Inflammatory macrophage treated with lipopolysaccharide for 4 hours (primary cell): ENCODE data around the gene WNT3.
"Not testable (repeated sequence)": the region's sequence is repeated elsewhere in the genome, so short reads cannot be mapped to it uniquely, and the experiment has no call there.

Source experiments
- DNase-seq: peaks from one replicate; pipeline ENCODE4 v3.0.0-alpha.2; 2020

WNT3 gene, protein sequence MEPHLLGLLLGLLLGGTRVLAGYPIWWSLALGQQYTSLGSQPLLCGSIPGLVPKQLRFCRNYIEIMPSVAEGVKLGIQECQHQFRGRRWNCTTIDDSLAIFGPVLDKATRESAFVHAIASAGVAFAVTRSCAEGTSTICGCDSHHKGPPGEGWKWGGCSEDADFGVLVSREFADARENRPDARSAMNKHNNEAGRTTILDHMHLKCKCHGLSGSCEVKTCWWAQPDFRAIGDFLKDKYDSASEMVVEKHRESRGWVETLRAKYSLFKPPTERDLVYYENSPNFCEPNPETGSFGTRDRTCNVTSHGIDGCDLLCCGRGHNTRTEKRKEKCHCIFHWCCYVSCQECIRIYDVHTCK

DNA sequence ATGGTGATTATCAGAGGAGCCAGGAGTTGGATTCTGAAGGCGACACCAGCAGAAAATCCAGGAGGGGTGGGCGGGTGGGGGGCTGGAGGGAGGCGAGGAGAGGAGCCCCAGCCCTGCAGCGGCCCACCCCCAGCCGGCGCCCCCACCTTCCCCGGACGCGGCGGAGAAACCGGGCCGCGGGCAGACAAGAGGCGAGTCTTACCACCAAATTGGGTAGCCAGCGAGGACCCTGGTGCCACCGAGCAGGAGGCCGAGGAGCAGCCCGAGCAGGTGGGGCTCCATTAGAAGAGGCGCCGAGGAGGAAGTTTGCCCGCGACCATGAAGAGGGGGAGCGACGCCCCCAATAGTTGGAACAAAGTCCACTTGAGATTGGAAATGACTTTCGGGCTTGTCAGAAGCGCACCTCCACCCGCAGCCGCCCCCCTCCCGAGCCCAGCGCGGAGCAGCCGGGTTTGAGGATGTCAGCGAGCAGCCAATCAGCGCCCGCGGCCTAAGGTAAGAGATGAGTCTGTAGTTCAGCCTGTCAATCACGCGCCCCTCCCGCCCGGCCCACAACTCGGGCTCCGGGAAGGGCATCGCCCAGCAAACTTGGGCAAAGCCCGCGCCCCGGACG, at the start of gene WNT3:
TSS of gene WNT3 (minus strand) at position 377 of the 613 bp plus-strand sequence. CDS start at position 282, 95 bp downstream.
- DNase-seq, result peak; percentile 4

DNA sequence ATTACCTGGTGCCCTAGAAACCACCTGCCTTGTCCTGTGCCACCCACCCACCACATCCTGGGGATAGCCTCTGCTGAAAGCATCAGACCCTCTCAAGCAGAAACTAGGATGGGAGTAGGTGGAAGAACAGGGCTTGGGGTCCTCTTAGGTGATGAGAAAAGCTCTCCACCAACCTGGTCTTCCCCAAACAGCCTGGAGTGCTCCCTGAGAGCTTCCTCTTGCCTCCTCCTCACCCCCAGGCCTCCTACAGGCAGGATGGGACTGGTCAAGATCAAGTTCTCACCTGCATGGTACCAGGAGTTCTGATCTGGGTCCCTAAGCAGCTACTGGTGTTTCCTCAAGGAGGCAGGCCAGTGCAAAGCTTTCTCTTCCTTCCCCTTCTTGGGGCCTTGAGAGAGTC, 48.3 kb upstream of the WNT3 start:
- no peak for DNase-seq

DNA sequence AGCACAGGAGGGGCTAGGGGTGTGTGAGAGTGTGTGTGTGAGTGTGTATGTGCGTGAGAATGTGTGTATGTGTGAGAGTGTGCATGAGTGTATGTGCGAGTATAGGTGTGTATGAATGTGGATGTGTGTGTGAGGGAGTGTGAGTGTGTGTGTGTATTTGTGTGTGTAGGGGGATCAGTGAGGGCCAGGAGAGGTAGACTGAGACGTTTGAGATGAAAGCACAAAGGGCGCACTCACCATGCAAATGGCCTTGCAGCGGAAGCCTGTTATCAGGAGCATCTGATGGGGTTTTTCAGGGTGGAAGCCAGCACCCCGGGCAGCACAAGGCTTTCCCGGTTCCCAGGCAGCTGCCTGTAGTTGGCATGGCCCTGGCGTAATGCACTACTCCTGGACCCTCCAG, 47.8 kb upstream of the WNT3 start:
- DNase-seq, result no peak

DNA sequence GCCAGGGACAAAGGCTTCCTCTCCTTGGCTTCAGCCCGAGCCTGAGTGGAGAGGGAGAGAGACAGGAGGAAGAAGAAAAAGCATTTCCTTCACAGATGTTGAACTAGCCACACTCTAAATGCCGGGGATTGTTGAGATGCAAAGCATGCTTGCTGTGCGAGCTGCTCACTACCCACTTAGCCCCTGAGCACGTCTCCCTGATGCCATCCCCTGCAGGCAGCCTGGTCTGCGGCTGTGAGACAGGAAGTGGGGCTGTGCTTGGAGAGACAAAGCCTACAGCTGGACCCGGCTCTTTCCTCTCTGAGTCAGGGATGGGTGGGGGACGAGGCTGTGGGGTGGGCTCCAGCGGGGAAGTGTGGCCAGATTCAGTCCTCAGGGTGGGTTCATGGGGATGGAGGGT, 46.6 kb upstream of the WNT3 start:
- no peak for DNase-seq

DNA sequence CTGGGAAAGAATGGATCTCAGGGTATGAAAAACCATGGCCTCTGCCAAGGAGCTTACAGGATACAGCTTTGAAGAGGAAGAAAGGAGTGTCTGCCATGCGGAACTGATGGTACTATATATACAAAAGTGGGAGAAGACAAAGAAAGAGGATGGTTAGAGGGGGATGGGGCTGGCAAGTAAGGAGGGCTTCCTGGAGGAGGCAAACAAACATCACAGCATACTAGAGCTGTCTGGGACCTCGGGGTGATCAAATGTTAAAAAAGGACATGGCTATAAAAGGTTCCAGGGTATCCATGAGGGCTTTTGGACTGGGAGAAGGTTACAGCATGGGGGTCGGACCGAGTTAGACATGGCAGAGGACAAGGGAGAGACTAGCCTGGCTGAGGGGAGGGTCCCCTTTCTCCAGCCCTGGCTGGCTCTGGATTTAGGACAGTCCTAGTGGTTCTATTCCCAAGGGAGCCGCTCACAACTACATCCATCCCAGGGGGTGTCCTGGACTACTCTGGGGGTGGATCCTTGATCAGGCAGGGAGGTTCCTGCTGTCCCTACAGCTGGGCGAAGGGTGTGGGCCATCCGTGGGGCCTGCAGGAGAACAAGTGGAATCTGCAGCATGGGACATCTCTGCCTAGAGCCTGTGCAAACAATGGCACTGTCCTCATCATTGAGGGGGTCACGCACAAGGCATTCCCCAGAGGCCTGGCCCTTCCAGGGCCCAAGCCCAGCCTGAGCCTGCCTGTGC, 45.1 kb upstream of the WNT3 start:
- no peak for DNase-seq

DNA sequence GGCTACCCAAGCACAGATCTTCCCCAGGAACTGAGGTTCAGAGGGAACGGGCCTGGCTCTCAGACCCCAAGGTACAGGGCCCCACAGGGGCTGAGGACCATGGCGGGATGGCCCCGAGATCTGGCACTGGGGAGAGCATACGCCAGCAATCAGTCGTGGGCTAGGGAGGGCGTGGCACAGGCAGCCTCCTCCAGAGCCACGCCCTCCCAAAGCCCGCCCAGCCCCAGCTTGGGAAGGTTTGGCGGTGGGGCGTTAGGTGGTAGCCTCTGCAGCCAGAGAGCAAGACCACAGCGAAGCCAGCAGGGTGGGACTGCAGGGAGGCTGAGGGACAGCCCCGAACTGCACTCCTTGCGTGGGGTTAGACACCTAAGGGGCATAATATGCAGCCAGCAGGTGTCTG, 44.5 kb upstream of the WNT3 start:
- no peak for DNase-seq

DNA sequence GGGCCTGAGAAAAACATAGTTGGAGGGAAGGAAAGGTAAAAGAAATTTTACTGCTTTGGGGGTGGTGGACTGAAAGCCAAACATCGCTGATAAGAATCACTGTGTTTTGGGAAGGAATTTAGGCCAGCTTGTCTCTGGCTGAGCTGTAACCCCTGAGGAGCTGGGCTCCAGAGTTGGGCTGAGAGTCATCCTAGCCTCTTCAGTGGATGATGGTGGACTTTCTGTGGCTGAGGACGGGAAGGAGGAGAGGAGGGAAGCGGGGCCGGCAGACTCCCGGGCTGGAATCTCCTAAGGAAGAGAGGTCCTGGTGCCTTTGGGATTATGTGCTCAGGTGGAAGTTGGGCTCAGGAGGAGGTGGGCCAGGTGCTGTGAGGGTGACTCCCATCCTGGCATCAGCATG, 41.5 kb upstream of the WNT3 start:
- DNase-seq, result no peak

DNA sequence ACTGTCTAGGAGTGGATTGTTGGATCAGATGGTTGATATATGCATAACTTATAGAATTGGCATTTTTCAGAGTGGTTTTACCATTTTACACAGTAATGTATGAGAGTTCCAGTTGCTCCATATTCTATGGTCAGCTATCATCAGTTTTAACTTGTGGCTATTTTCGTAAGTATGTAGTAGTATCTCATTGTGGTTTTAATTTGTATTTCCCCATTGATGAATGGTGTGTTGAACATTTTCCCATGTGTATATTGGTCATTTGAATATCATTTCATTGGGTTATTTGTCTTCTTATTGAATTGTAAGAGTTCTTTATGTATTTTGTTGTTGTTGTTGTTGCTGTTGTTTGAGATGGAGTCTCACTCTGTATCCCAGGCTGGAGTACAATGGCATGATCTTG, 39.1 kb upstream of the WNT3 start:
- DNase-seq, result no peak

DNA sequence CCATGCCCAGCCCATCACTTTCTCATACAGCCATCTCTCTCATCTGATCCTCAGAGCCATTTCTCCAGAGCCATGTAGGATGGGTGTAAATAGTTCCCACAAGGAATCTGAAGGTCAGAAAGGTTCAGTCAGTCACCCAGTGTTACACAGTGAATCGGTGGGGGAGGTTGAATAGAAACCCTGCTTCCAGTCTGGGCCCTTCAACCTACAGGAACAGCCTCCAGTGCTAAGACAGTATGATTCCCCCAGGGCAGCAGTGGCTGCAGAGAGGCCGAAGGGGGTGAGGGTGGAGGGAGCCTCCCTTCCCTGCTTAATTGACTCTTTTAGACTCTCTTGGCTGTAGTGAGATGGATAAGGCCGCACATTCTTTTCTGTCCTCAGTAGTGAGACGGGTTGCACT, 36.5 kb upstream of the WNT3 start:
- no peak for DNase-seq

DNA sequence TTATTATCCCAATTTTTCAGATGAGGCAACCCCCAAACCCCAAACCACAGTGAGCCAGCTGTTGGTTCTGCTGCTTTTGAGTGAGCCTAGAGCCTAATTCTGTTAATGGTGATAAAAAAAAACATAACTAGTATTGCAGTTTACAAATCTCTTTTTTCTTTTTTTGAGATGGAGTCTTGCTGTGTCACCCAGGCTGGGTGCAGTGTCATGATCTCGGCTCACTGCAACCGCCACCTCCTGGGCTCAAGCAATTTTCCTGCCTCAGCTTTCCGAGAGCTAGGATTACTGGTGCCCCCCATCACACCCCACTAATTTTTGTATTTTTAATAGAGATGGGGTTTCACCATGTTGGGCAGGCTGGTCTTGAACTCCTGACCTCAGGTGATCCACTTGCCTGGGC, 36.0 kb upstream of the WNT3 start:
- DNase-seq, result no peak

DNA sequence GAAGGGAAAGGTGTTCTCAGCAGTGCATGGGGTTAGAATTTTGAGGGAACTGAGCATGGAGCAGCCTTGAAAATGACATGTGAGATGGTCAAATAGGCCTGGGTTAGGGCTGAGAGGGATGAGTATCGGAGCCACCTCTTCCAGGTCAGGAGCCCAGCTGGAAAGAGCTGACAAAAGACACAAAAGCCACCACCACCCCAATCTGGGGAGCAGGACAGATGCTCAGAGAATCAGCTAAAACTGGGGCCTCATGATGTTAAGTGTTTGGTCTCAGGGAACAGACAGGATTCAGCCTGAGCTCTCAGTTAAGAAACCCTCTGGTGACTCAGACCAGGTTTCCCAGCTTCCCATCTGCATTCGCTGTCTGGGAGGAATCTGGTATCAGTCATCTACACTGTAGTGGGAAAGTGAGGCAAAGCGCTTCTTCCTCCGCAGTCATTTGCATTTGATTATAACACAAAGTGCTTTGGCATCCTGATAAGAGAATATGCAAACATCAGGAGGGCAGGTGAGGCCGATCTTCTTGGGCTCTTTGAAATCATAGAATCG, 35.5 kb upstream of the WNT3 start:
- DNase-seq, result no peak

DNA sequence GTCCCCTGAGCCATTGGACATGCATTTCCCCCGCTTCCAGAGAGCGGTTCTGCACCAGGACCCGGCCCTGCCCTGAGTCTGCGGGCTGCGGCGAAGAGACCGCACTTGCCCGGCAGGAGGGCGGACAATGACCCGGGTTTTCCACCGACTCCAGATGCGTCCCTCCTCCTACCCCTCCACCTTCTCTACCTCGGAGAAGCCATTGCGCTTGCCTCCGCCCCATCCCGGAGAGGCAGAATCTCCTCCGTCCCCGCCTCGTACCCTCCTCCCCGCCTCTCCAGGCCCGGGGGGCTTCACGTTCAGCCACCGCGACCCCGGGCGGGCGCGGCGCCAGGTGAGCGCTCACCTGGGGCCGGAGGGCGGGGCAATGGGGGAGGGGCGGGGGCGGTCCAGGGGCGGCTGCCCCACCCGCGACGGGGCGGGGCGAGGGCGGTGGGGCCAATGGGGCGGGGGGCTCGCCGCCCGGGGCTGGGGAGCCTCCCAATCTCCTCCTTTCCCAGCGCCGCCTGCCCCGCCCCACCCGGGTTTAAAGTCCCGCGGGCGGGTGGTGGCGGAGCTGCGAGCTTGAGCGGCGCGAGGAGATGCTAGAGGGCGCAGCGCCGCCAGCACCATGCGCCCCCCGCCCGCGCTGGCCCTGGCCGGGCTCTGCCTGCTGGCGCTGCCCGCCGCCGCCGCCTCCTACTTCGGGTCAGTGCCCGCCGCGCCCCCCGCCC, 32.7 kb upstream of the WNT3 start, which contains the start of gene WNT9B:
TSS of gene WNT9B (plus strand) at position 555 of the 713 bp plus-strand sequence. CDS start at position 611, 56 bp downstream.
- no peak for DNase-seq

DNA sequence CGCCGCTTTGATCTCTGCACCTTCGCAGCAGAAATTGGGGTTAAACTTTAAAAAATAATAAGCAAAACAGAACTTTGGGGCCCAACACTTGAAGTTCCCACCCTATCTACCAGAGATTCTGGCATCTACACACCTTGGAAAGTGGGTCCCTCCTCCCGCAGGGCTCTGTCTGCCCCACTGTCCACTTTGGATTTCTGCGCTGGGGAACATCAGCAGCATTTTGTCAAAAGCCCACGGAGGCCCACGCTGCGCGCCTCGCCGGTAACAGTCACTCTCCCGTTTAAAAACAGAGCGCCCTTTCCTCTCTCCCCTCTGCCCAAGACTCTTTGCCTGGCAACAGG, 32.2 kb upstream of the WNT3 start:
- no peak for DNase-seq

DNA sequence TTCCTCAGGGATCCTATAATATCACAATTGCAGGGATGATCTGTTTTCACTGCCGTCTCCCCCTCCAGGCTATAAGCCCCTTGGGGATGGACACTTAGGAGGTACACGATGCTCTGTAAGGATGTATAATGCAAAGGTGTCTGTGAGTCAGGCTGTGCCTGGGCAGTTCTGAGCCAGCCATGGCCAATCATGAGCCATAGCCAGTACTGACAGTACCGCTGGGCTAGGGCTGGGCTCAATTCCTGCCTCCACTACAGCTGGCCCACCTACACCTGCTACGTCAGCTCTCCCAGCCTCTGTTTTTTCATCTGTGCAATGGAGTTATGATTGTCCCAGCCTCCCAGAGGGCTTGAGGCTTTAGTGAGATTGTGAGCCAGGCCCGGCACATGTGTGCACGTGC, 30.0 kb upstream of the WNT3 start:
- DNase-seq, result no peak

DNA sequence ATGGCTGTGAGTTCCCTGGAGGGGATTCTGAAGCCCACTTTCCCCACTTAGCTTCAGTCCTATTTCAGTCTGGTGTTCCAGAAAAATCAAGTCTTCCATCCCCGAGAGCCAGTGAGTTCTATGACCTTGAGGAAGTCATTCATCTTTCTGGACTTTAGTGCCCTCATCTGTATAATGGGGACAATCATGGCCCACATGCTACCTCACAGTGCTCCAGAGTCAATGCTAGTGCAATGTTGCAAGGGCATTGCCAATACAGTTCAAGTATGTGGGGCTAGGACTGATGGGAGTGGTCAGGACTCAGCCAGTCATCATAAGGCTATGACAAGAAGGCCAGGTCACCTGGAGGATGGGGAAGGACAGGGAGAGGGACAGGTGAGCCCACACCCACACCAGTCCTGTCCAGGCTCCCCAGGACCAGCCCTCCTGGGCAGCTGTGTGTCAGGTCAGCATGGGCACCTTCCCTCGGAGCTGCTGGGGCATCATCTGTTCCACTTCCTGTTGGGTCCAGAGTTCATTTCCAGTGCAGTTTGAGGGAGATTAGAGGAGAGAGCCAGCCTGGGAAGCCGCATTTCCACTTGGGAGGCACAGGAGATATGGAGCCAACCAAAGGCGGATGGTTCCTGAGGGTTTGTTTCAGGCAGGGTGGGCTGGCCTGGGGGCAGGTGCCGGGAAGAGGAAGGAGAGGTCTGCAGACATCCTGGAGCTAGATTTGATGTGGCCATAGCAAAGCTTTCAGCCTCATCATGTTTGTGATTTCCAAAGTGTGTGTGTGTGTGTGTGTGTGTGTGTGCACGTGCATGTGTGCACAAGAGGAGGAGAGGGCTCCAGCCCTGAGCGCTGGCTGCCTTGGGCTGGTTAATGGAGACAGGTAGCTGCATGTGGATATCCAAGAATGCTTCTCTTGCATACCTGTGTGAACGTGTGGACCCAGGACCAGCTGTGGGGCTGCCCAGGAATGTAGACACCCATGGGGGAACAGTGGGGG, 29.0 kb upstream of the WNT3 start:
- DNase-seq, result no peak

DNA sequence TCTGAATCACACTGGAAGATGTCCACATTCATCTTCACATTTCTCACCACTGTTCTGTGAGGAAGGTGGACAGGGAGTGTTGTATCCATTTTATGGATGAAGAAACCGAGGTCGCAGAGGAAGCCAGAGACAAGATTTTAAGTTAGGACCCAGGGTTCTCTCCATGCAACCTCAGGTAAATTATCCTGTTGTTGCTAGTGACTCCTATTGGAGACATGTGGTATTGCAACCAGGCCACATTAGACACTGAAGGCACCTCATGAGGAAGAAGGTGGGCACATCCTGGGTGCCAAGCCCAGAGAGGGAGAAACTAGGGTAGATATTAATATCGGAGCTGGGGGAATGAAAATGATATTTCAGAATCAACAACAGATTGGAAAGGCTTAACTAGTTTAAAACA, 24.3 kb upstream of the WNT3 start:
- peak; percentile 12 for DNase-seq

DNA sequence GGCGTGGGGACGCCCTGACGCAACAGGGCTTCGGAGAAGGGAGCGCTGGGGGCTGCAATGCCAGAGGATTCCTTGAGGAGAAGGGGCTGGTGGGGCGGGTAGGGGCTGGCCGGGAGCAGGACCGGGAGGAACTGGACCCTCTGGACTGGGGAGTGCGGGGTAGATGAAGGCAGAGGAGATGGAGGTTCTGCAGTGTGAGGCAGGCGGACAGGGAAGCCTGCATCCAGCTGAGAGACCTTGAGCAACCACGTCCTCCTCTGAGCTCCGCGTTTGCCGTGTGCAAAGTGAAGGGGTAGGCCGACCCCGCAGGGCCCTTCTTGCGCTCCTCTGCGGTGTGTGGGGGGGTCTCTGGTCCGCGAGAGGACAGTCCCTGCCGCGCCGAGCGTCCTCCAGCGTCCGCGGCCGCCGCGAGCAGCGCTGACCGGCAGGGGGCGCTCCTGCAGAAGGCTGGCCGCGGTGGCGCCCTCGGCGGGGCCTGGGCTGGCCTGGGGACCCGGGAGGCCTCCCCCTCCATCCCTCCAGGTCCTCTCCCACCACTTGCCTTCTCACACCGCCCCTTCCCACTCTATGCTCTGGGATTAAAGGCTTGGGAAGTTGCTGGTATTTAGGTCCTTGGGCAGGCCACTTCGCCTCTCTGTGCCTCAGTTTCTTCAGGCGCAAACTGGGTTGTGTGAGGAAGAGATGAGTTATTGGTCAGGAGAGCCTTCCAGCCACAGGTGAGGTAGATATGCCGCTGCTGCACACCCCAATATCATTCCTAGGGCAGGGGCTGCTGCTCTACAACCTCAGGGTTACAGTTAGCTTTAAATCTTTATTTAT, 23.3 kb upstream of the WNT3 start:
- no peak for DNase-seq

DNA sequence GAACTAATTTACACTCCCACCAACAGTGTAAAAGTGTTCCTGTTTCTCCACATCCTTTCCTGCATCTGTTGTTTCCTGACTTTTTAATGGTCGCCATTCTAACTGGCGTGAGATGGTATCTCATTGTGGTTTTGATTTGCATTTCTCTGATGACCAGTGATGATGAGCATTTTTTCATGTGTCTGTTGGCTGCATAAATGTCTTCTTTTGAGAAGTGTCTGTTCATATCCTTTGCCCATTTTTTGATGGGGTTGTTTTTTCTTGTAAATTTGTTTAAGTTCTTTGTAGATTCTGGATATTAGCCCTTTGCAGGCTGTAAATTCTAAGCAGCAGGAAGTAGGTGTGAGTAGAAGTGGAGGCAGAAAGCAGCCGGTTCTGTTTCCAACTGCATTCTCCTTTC, 22.1 kb upstream of the WNT3 start:
- DNase-seq, result not testable (repeated sequence)

DNA sequence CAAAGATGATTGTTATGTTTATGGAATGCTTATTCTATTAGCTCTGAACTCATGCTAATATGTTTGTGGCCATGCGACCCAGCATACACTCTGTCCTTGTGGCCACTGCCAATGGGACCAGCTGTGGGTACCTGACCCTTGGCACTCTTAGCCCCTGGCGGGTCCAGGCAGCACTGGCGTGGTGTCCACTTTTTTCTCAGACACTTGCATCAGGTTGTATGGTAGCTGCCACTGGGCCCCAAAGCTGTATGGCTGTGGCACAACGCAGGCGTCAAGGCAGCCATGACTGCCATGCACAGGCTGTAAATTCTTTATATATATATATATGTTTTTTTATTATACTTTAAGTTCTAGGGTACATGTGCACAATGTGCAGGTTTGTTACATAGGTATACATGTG, 20.7 kb upstream of the WNT3 start:
- no peak for DNase-seq

DNA sequence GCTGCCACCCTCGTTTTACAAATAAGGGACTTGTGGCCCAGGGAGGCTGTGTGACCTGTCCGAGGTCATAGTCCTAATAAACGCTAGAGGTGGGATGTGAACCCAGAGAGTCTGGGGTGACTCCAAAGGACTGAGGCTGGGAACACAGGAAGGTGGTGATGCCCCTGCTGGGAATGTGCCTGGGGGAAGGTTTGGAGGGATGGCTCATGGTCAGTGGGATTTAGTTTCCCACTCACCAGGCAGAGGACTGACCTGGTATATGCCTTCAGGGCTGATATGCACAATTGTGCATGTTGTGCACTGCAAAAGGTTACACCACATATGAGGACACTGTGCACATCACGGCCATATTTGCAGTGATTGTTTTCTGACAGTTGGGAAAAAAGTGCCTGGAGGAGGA, 19.0 kb upstream of the WNT3 start:
- no peak for DNase-seq

DNA sequence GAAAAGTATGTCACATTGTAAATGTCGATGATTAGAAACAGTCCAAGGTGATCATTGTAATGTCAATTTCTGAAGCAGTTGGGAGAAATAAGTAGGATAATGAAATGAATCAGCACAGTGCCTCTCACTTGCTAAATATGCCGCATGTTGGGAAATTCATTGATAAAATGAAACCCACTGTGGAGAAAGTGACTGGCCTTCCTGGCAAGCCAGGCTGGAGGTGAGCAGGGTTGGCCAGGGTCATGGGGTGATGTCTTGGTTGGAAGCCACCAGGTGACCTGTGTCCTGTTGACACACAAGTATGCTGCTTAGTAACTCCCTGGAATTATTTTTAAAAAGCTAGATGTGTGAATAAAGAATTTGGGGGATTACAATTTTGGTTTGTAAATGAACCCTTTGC, 18.0 kb upstream of the WNT3 start:
- no peak for DNase-seq
